ENCODE measurements around the gene SLAMF9.

Gene SLAMF9

DNA sequence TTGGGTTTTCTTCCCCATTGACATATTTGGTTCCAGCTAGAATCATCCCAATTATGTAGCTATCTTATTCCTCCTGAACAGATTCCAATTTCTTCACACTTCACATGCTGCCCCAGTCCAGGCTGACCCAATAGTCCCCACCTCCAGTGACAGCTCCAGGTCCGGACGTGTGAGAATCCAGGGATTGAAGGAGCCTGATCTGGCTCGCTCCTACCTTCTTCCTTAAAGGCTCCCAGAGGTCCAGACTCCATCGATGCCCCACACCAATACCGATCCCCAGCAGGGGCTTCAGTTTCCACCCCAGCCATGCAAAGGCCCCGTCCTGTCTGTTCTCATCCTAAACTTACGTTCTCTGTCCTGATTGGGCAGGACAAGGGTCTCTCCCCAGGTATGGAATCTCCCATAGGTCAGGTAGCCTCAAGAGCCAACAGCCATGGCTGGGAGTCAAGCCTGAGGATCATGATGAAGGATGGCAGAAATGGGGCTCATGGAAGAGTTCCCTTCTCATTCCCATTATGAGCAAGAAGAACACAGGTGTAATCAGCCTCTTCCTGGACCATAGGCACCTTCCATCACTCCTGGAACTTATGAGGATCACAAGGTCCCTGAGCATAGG is 20.4 kb upstream of the SLAMF9 start:
- DNase-seq (ENCODE audit: low read depth), result no peak

DNA sequence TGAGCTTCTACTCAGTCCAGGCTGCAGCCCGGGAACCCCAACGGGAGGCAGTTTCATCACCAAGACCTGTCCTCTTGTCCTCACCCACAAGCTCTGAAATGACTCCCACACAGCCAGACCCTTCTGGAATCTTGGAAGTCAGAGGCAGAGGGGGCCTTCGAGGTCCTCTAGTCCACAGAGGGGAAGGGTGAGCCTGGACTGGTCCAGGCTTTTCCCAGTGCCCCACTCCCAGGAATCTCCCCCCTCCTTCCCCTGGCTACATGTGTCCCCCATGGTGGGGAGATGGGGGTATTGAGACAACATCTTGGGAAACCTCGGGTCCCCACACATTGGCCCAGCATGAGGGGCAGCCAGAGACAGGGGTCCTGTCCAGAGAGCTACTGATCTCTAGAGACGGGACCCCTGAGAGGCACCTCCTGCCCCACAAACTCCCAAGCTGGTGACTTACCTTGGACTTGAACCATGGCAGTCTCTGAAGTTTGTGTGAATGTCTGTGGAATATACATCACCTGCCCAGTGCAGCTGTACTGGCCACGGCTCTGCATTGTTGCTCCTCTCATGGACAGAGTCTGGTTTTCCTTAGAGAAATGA is 19.4 kb upstream of the SLAMF9 start:
- no peak for DNase-seq (ENCODE audit: low read depth)

DNA sequence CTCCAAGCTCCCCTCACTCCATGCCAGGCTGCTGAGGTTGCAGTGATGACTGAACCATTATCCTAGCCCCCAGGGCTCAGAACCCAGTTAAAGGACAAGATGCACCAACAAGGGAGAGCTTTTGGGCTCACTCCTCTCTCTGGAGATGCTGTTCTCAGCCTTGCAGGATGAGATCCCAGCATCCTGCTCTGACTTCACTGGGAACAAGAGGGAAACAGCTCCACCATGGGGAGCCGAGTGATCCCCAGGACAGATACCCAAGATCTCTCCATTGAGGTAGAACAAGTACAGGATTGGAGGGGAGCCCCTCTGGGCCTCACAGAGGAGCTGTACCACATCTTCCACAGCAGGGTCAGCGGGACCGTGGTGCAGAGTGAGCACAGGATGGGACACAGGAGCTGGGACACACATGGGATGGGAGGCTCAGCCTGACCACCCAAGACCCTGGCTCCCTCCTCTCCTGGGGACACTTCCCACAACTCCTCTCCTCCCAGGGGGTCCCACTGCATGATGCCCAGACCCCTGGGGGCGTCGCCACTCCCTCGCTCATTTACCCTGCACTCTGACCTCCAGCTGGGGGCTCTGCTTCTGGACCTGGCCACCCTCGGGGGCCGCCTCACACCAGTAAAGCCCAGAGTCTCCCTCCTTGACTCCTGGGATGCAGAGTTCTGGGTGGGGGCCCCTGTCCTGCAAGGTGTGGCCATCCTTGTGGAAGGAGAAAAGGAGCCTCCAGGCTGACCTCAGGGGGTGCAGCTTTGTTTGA is 18.6 kb upstream of the SLAMF9 start:
- DNase-seq (ENCODE audit: low read depth), result no peak

DNA sequence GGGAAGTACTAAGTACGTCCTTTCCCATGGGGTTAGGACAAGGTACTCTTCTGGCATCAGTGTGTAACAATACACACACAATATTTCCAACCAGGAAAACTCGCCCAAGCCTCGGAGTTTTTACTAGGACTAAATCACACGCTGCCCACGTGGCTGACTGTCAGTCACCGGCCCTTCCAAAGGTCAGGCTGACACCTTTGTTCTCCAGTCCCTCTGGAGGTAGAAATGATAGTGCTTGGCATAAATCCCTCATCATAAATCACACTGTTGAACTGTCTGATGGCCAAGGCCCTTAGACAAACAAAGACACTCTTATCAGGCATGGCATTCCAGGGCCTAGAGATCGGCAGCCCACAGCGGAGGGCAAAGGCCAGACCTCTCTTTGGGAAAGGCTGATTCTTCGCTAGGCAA is 16.9 kb upstream of the SLAMF9 start:
- DNase-seq (ENCODE audit: low read depth), result no peak

DNA sequence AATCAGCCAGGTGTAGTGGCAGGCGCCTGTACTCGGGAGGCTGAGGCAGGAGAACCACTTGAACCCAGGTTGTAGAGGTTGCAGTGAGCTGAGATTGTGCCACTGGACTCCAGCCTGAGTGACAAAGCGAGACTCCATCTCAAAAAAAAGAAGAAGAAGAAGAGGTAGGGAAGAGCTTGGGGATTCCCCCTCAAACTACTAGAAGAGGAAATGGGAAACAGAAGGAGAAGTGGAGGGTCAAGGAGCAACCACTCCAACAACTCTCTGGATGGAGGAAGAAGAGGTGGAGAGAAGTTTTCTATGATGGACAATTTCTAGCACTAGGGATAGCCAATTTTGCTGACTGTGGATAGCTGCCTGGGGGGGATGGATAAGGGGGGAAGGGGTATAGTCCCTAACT is 14.9 kb upstream of the SLAMF9 start:
- DNase-seq (ENCODE audit: low read depth), result no peak

DNA sequence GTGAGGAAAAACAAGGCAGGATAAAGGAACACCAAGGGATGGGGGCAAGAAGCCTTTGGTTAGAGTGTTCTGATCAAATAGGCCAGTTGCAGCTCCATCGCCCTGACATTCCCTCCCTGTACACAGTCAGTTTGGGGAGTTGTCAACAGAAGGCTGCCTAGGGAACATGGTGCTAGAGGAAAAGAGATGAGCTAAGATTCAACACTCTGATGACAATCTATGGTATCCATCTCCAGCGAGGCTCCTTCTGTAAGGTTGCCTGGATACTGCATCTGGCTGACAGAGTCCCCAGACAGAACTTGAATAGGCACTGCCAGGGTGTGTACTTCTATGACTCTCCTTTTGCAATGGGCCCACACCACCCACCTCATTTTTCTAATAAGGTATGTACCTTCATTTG is 11.2 kb upstream of the SLAMF9 start:
- no peak for DNase-seq (ENCODE audit: low read depth)

DNA sequence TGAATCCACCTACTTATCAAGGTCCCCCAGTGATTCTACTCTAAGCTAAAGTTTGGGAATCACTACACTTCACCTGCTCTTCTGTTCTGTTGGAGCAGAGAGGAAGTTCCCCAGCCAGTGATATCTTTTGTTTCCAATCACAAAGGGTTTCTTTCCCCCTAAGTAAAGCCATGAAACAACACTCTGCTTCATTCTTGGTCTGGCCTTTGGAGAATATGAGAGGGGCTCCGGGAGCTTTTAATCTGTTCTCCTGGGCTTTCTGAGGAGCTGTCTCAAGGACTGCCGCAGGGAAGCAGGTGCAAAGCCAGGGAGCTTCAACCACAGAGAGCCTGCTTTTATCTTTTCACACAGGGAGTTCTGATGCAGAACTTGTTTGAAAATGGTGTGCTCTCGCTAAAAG is 10.1 kb upstream of the SLAMF9 start:
- DNase-seq (ENCODE audit: low read depth), result no peak

DNA sequence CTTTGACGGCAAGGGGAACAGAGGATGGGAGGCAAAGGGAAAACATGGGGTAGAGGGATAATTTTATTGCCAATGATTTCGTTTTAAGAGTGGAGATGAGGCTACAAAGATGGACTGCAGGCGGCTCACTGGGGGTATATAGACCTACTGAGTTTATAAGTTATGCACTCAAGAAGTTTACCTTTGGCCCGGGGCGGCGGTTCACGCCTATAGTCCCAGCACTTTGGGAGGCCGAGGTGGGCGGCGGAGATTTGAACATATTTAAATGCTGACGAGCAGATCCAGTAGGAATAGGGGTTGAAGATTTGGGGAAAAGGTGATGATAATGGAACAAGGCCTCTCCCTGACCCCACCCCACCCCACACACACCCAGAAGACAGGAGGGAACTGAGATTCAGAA is 8.1 kb upstream of the SLAMF9 start:
- DNase-seq (ENCODE audit: low read depth), result no peak

DNA sequence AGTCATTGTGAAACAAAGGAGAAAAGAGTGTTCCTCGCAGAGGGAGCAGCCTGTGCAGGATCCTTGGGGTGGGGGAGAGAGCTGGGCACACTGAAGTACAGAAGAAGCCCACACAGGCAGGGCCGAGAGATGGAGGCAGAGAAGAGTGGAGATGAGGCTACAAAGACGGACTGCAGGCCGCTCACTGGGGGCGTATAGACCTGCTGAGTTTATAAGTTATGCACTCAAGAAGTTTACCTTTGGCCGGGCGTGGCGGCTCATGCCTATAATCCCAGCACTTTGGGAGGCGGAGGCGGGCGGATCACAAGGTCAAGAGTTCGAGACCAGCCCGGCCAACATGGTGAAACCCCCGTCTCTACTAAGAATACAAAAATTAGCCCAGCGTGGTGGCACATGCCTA is 7.6 kb upstream of the SLAMF9 start:
- no peak for DNase-seq (ENCODE audit: low read depth)

DNA sequence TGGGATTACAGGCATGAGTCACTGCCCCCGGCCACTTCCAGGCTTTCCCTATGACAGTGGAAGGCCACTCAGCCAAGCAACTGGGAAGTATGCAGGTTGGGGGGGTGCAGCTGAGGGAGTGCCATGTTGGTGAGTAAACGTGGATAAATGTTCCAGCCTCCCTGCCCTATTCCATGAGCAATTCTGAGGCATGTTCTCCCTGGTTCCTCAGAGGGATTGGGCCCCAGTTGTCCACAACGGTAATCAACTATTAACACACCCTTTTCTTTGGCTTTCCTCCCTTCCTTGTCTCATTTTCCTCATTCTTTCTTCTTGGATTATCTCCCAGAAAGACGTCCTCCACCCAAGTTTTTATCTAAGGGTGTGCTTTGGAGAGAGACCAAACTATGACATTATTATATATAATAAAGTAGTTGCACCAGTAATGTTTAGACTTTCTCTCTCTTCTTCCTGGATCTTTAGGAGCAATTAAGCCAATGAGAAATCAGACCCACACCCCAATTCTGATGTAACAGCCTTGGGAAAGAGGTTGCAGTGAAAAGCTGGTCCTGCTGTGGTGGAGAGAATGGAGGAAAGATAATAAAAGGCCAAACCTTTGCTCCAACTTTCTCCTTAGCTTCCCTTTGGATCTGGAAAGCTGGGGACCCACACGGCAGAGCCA is 6.8 kb upstream of the SLAMF9 start:
- DNase-seq (ENCODE audit: low read depth), result no peak

DNA sequence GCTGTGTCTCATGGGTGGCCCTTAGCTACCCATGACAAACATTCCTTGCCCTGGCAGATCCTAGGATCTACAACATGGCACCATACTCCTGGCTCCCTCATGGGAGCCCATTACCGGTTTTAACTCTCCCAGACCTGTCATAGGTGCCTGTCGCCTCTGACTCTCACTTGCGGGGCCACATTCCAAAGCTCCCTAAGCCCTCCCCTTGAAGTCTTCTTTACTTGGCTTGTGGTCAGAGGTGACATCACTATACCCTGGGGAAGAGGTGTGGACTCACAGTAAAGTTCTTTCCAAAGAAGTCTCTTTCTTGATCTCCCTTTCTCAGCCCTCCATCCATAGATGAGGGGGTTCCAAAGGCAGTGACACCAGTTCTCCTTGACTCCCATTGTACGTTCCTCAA is 5.4 kb upstream of the SLAMF9 start:
- DNase-seq (ENCODE audit: low read depth), result no peak

DNA sequence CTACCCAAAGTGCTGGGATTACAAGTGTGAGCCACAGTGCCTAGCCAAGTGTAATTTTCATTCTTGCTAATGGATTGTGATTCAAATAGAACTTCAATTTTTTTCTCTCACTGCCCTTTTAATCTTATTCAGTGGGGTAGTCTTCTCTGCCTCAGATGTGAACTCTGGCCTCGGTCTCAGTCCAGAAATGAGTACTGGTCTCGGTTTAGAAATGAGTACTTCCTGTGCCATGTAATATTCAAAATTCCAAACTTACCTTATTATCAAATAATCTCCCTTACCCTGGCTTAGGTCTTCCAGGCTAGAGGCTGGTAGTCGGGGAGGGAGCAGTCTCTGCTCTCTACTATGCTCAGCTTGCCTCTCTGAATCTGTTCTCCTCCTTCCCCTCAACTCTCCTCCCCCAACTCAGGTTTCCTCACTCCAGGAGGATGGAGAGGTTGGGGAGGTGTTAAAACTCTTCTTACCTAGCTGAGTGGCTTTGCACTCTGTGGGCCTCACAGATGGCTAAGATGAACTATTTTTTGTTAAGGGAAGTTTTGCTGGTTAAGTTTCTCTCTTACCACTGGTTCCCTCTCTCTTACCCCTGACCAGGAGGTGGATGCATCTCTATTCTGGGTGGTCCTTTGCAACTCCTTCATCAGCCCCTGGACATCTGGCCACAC is 4.8 kb upstream of the SLAMF9 start:
- no peak for DNase-seq (ENCODE audit: low read depth)

DNA sequence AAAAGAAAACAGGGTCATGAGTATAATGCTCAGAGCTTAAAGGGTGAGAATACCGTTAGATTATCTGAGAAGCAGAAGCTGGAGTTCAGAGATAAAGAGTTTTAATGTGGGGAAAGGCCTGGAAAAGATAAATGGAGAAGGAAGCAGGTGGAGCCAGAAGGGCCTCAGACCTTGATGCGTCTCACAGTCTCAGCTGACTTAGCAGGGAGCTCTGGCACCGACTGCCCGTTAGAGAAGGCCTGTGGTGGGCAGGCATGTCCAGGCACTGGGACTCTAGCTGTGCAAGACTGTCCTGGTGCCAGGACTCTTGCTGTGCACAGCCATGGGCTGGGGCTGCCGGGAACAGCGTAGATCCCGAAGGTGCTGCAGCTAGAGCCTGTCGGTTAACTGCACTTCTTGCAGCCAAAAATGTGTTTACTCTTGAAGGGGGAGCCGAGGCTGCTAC is 3.8 kb upstream of the SLAMF9 start:
- no peak for DNase-seq (ENCODE audit: low read depth)

DNA sequence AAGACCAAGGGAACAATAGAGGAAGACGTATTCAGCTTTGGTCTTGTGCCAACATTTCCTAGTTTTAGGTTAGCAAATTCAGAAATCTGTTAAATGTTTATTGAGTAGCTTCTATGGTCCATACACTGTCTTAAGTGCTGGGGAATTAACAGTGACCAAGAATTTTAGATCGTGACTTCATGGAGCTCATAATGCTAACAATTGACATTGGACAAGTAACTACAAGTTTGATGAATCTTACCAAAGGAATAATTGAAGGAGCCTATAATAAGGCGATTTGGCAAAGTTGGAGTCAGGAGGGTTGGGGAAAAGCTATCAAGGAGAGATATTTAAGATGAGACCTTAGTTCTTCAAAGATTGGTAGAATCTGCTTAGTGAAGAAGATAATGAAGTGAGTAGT is 1.4 kb upstream of the SLAMF9 start:
- DNase-seq (ENCODE audit: low read depth), result no peak

DNA sequence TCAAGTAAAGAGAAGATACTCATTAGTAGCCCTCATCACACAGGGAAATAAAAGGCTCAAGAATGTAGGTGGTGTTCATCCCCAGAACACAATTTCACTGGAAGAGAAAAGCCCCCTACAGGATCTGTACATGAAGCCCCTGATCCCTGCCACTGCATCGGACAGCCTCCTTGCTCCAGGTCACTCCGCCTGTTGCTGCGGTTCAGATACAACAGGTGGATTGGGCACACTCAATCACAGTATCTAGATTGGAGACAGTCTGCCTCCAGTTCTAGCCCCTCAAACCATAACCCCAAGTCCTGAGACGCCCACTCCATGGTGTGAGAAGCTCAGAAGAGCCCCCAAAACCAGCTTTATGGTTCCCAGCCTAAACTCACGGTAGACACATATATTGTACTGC is 1.1 kb downstream of the SLAMF9 start:
- DNase-seq (ENCODE audit: low read depth), result no peak

DNA sequence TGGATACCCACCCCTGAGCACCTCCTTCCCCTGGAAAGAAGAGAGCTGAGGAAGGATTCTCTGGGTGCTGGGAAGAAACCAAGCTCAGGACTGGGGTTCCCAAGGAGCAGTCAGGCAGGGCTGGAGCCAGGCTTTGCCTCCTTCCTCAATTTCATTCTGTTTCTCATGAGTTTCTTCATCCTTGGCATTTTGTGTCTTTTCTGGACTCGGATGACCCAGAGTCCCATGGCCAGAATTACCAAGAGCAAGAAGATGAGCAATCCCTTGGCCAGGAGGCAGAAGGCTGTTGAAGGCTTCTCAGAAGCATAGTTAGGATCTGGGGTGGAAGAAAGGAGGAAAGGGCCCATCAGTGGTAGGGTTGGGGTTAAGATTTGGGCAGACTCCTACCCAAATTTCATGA is 2.5 kb downstream of the SLAMF9 start:
- DNase-seq (ENCODE audit: low read depth), result no peak

DNA sequence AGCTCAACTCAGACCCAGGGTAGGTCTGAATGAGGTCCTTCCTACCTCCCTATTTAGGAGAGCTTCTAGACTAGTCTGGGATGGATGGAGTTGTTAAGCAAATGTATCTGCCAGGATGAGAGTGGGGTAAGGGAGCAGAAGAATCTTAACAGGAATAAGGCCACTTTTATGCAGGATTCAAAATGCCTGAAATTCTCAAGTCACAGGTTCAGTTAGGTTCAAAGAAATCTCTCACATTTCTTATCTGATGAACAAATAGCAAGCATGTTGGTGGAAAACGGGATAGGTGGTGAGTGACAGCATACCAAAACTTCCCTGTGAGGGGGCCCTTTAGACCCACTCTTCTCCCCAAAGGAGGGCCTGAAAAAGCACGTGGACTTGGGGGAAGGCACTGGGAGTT is 3.0 kb downstream of the SLAMF9 start:
- no peak for DNase-seq (ENCODE audit: low read depth)

DNA sequence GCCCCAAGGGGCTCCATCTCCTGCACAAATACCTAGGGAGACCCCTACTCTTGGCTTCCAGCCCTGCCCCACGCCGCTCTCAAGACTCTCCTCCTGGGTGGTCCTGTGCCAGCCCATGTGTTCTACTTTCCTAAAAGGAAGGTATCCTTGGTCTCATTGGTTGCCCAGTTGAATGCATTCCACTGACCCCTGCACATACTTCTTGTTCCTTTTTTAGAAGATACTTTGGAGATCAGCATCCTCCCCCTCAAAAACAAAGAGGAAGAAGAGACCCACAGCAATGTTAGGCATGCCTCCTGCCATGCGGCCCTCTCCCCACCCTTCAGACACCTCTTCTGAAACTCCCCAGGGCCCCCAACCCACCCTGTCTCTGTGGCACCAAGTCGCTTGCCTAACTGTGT is 4.1 kb downstream of the SLAMF9 start:
- DNase-seq (ENCODE audit: low read depth), result no peak

DNA sequence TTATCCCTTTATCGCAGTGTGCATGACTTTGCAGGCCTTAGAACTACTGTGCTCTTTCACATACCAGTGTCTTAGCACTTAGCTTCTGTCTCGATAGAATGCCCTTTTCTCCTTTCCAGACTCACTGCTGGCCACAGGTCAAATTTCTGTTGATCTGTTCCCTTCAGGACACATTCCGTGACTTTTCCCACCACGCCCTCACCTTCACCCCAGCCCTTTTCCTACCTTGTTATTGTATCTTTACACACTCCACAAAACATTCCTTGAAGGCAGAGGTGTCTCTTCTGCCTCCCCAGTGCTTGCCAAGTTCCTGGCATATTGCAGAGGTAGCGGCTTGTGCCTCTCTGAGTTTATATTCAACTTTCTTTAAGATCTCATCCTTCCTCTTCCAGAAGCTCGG is 4.9 kb downstream of the SLAMF9 start:
- DNase-seq (ENCODE audit: low read depth), result no peak

DNA sequence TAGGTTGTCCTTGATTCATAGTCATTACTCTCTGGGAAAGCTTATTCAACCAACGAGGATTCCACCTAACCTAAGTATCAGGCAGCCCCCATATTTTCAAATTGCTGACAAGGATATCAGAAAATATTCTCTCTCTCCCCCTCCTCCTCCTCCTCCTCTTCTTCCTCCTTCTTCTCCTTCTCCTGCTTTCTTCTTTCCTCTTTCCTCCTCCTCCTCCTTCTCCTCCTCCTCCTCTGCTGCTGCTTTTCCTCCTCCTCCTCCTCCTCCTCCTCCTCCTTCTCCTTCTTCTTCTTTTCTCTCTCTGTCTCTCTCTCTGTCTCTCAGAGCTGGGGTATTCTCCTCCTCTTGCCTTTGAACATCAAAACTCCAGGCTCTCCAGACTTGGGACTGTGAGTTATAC is 6.1 kb downstream of the SLAMF9 start:
- no peak for DNase-seq (ENCODE audit: low read depth)

DNA sequence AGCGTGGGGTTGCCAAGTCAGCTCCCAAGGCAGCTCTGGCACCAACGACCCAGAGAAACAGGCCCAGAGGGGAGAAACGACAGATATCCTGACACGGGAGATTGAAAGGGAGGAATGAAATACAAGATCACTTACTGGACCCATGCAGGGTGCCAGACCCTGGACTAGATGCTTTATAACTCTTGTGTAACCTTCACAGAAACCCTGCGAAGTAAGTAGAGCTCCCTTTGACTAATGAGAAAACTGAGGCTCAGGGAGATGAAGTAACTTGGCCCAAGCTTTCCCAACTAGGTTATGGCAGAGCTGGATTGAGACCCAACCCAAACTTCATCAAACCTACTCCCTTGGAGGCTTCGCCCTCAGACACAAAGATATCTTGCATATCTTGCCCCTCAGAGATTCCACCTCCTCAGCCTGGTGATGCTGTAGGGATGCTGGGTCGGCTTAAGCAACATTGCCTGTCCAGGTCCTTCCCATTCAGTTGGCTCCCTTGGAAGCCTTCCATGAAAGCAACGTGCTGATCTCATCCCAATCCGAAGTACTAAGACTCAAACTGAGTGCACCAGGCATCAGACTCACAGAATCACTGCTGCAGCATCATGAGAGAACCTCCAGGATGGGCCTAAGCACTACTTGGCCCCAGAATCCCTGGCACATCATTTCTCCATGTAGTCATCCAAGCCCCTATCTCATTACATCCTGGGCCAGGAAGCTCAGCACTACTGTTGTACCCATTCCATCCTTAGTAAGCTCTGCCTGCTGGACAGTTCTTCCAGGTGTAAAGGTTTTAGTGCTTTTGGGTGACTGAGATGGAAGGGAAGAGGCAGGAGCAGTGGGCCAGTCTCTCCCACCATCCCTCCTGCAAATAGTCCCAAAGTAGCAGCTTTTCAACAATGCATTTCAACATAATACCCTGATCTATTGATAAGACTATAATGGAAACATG is 7.5 kb downstream of the SLAMF9 start:
- no peak for DNase-seq (ENCODE audit: low read depth)
